HFFc6 (cell line): ENCODE measurements around the gene LRRC18. TPM values are rescaled to one million over a fixed set of nuclear protein-coding genes. Genes with fewer than 3 reads are reported as not detected.

ENCODE experiments used
- DNase-seq: peaks from one replicate; pipeline ENCODE4 v3.0.0-alpha.2; 2018
- H3K27ac Mint-ChIP-seq: 2 replicates; pipeline ENCODE4 v1.8.0; 2020; ENCODE audit warnings: mild to moderate bottlenecking, mixed read lengths
- H3K27me3 Mint-ChIP-seq: 2 replicates; pipeline ENCODE4 v1.8.0; 2021; ENCODE audit warnings: mild to moderate bottlenecking, moderate library complexity, mixed read lengths; ENCODE audit not compliant: insufficient read depth
- H3K36me3 Mint-ChIP-seq: 2 replicates; pipeline ENCODE4 v1.8.0; 2021; ENCODE audit warnings: low read depth, mixed read lengths
- H3K4me1 Mint-ChIP-seq: 2 replicates; pipeline ENCODE4 v1.8.0; 2020; ENCODE audit warnings: low read depth, mixed read lengths
- H3K4me3 Mint-ChIP-seq: 2 replicates; pipeline ENCODE4 v1.8.0; 2020; ENCODE audit warnings: mild to moderate bottlenecking, moderate library complexity, mixed read lengths
- H3K9me3 Mint-ChIP-seq: 2 replicates; pipeline ENCODE4 v1.8.0; 2020; ENCODE audit warnings: mild to moderate bottlenecking, mixed read lengths
- total RNA-seq, 6 experiments: library from RNA; stranded (reverse); fragmentation: NEBNext Ultra II Directional; extraction: Animal tissue kit (Norgen Biotek cat#: 25700); gene quantifications; 2 replicates in 1 of 6; 3 replicates in 5 of 6; pipeline ENCODE4 v1.2.3, GENCODE V29; 2021
- TF ChIP-seq, protein P1 (sequence below): fragments of 200-600 bp; sonication (generic); IDR thresholded peaks from 2 replicates; pipeline ENCODE4 v1.5.0; 2021; ENCODE audit warnings: antibody characterized with exemption, mild to moderate bottlenecking

The LRRC18 gene
- total RNA-seq, 6 experiments from 2014 or later = not detected

DNA sequence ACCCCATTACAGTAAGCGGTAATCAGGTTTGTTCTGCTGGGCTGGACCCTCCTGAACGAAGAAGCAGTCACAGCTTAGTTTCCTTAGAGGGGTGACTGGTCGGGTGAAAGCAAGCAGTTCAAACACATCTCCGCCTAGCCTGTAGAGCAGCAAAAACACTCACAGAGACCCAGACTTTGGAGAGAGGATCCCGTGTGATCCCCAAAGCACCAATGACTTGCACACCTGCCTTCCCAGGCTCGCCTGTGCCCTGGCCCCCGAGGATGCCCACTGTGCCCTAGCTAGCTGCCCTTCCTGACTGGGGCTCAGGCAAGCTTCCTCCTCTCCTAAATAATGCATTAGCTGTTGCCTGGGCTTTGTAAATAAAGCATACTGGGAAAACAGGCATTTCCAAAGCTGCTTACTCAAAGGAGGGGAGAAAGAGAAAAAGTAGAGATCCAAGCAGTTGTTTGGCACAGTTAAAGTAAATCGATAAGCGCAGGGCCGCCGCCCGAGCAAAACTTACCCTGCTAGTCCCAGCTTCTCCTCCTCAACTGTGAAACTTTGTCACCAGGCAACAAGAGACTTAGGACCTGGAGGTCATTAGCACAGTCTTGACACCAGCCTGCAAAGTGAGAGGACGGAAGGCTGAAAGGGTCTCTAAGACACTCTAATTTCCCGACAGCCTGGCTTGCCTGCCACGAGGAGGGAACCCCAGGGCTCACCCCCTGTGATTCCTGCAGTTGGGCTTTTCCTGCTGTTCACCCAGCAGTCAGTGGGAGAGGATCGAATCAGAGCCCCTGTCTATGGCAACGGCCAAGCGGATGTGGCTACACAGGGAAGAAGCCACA lies 4.8 kb downstream of the LRRC18 start:
- no peak for DNase-seq
- H3K4me3 Mint-ChIP-seq = no peak overlapping the region
- H3K27ac Mint-ChIP-seq = no peak overlapping the region

DNA sequence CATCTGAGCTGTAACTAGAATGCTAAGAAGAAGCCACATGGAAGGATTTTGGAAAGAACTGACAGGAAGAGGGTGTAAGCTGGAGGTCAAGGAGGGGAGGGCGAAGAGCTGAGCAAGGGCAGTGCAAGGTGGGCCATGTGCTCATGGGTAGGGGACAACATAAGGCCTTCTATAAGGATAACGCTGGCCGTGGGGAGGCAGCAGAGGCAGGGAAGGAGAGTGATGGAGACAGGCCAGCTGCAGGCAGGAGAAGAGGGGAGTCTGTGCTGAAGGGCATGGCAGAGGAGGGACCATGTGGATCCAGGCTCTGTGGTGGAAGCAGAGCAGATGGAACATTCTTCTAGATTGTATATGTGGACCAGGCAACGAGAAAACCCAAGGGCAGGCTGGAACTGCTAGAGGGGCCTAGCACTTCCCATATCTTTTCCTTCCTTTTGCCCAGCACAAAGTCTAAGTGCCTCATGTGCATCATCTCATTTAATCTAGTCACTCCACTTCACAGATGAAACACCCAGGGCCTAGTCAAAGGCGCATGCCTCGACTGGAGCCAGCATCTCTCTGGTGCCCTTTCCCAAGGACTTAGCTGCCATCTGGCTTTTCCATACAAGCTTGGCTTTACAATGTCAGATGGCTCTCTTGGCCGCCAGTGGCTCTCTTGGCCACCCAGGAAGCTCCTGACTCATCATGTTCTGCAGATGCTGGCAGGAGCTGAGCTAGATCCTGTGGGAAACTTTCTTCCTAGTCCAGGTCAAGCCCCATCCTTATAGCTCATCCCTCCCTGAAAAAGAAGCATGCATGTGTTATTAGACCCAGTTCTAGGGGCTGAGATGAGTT lies 6.6 kb downstream of the LRRC18 start:
- Mint-ChIP-seq H3K27ac (no peak overlapping the region), H3K36me3 (no peaks in the 10 kb centered on the region), H3K4me1 (no peaks in the 10 kb centered on the region), H3K9me3 (no peaks in the 10 kb centered on the region), H3K27me3 (peaks cover 34% of the 10 kb centered on the region), H3K4me3 (no peak overlapping the region)
- TF ChIP-seq, protein P1, sequence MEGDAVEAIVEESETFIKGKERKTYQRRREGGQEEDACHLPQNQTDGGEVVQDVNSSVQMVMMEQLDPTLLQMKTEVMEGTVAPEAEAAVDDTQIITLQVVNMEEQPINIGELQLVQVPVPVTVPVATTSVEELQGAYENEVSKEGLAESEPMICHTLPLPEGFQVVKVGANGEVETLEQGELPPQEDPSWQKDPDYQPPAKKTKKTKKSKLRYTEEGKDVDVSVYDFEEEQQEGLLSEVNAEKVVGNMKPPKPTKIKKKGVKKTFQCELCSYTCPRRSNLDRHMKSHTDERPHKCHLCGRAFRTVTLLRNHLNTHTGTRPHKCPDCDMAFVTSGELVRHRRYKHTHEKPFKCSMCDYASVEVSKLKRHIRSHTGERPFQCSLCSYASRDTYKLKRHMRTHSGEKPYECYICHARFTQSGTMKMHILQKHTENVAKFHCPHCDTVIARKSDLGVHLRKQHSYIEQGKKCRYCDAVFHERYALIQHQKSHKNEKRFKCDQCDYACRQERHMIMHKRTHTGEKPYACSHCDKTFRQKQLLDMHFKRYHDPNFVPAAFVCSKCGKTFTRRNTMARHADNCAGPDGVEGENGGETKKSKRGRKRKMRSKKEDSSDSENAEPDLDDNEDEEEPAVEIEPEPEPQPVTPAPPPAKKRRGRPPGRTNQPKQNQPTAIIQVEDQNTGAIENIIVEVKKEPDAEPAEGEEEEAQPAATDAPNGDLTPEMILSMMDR = no peak
- no peak for DNase-seq

More for the DNA sequence above, 4.8 kb downstream of the LRRC18 start:
- Mint-ChIP-seq H3K9me3 (no peaks in the 10 kb centered on the region), H3K36me3 (no peaks in the 10 kb centered on the region), H3K27me3 (peaks cover 21% of the 10 kb centered on the region), H3K4me1 (no peaks in the 10 kb centered on the region)
- TF ChIP-seq, protein P1 = no peak

DNA sequence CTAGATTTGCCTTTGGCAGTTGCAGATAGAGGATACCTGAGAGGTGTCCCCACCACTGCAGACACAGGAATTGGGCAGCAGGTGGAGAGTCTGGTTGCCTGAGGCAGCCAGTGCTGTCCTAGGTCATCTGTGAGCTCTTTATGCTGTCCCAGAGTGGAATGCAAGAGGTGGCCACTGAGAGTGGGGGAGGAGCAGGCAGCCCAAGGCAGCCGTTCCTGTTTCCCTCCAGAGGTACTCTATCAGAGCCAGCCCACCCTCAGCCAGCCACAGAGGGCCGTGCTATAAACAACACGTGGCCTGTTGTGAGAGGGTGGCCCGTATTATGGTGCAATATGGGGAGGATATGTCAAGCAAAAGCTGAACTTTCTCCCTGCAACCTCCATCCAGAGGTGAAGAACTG lies 8.5 kb downstream of the LRRC18 start:
- no peak for DNase-seq
- H3K4me3 Mint-ChIP-seq = no peak overlapping the region
- H3K4me1 Mint-ChIP-seq = no peaks in the 10 kb centered on the region
- no peaks in the 10 kb centered on the region for H3K36me3 Mint-ChIP-seq
- TF ChIP-seq, protein P1 = no peak
- no peaks in the 10 kb centered on the region for H3K9me3 Mint-ChIP-seq
- peaks cover 34% of the 10 kb centered on the region for H3K27me3 Mint-ChIP-seq
- H3K27ac Mint-ChIP-seq = no peak overlapping the region

DNA sequence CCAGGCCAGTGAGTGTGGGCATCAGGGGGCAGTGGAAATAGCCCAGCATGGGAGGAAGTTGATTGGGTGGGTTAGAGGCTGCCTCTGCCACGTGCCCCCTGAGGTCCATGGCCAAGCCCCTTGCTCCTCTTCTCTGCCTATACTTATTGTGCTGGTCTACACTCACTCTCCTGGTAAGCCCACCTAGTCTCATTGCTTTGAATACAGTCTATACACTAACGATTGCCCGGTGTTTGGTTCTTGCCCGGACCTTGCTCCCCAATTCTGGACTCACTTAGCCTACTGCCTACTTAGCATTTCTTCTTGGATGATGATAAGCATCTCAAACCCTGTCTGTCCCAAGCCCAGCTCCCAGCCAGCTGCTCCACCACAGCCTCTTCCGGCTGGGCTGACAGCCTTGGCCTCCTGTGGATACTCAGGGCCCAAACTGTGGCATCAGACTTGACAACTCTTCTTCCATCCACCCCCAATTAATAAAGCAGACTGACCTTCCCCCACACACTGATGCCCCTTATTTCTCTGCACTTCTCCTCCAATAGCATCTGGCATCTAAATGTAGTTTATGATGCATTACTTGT lies 10.1 kb downstream of the LRRC18 start:
- Mint-ChIP-seq H3K36me3 (no peaks in the 10 kb centered on the region), H3K27me3 (peaks cover 41% of the 10 kb centered on the region), H3K4me1 (no peaks in the 10 kb centered on the region), H3K4me3 (no peak overlapping the region), H3K9me3 (no peaks in the 10 kb centered on the region), H3K27ac (no peak overlapping the region)
- TF ChIP-seq, protein P1 = no peak
- DNase-seq = no peak

DNA sequence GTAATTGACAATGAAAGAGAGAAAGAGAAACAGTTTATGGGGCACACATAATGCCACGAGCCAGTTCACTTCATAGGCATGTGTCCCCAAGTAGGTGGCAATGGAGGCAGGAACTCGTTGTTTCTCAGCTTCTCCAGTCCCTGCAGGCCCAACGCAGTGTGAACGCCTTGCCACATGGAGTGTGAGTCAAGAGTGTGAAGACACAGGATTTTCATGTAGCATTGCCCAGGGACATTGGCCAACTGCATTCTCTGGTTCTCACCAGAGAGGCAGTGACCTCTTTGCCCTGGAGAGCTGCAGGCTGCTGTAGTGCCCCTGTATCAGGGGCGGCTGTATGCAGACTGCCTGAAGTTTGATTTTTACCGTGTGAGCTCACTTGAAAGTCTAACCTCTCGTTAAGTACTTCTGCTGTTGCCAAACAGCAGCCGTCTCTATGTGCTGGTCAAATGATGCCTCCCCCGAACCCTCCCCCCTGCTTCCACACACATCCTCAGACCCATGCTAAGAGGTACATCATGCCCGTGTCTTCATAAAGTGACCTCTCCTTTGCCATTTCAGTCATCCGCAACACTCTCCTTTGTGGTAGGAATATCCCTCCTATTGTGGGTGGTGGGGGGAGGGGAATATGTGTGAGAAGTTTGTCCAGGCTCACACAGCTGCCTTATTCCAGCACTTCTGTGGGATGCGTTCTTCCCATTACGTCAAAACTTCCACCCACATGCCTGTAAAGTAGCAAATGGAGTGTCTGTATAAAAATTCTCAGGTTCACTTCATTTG lies 12.7 kb downstream of the LRRC18 start:
- no peak for DNase-seq
- TF ChIP-seq, protein P1 = no peak
- H3K4me3 Mint-ChIP-seq = no peak overlapping the region
- H3K27ac Mint-ChIP-seq = no peak overlapping the region
- no peaks in the 10 kb centered on the region for H3K9me3 Mint-ChIP-seq
- no peaks in the 10 kb centered on the region for H3K36me3 Mint-ChIP-seq
- no peaks in the 10 kb centered on the region for H3K4me1 Mint-ChIP-seq
- peaks cover 35% of the 10 kb centered on the region for H3K27me3 Mint-ChIP-seq
